ENCODE data around the gene JAKMIP1. TPM values are rescaled to one million over a fixed set of nuclear protein-coding genes. Genes with fewer than 3 reads are reported as not detected.

Gene JAKMIP1
- total and polyA plus RNA-seq, 5 donors from 2014 or later, result 18.7 to 39.7 (median 32.6) TPM

- no peaks in the 10 kb centered on the region for H3K27me3 ChIP-seq (ENCODE audit: control insufficient read depth, insufficient read depth, low read length)
- no peaks in the 10 kb centered on the region for H3K9me3 ChIP-seq (ENCODE audit: control insufficient read depth in 2 of 2, low read length in 2 of 2)
- no peak overlapping the region for H3K27ac Mint-ChIP-seq
- ATAC-seq (ENCODE audit: low read depth in 2 of 2) (no peak), DNase-seq (no peak)
- no peak overlapping the region for H3K4me3 Mint-ChIP-seq
- peaks cover 4% of the 10 kb centered on the region for H3K27me3 Mint-ChIP-seq
- H3K36me3 ChIP-seq (ENCODE audit: control insufficient read depth, insufficient read depth, low read length), result no peaks in the 10 kb centered on the region
- H3K4me1 ChIP-seq (ENCODE audit: control insufficient read depth, insufficient read depth, low read length, poor library complexity, severe bottlenecking), result no peaks in the 10 kb centered on the region
- H3K27ac ChIP-seq (ENCODE audit: insufficient read depth, low read length, poor library complexity, severe bottlenecking), result no peak overlapping the region
- no peak overlapping the region for H3K4me3 ChIP-seq (ENCODE audit: low read depth, low read length)
- no peaks in the 10 kb centered on the region for H3K9me3 Mint-ChIP-seq
- H3K4me1 Mint-ChIP-seq, result peaks cover 0 to 11% (median under 1%) of the 10 kb centered on the region in 4 donors
- H3K36me3 Mint-ChIP-seq, result no peaks in the 10 kb centered on the region
Observed at GRCh38 chr4:6046526-6047129, 153.7 kb downstream of the JAKMIP1 start.

- Histone ChIP-seq H3K4me1 (ENCODE audit: control insufficient read depth, insufficient read depth, low read length, poor library complexity, severe bottlenecking) (no peaks in the 10 kb centered on the region), H3K27ac (ENCODE audit: insufficient read depth, low read length, poor library complexity, severe bottlenecking) (no peak overlapping the region), H3K36me3 (ENCODE audit: control insufficient read depth, insufficient read depth, low read length) (no peaks in the 10 kb centered on the region), H3K9me3 (ENCODE audit: control insufficient read depth in 2 of 2, low read length in 2 of 2) (no peaks in the 10 kb centered on the region), H3K27me3 (ENCODE audit: control insufficient read depth, insufficient read depth, low read length) (no peaks in the 10 kb centered on the region), H3K4me3 (ENCODE audit: low read depth, low read length) (no peak overlapping the region)
- Mint-ChIP-seq H3K36me3 (no peaks in the 10 kb centered on the region), H3K4me1 (peaks cover 0 to 11% (median under 1%) of the 10 kb centered on the region in 4 donors), H3K9me3 (peaks cover 0 to 2% (median 0%) of the 10 kb centered on the region in 7 donors), H3K4me3 (no peak overlapping the region), H3K27me3 (peaks cover 4% of the 10 kb centered on the region), H3K27ac (no peak overlapping the region)
- DNase-seq, result no peak
- no peak for ATAC-seq (ENCODE audit: low read depth in 2 of 2)
Observed at GRCh38 chr4:6044805-6045204, 155.5 kb downstream of the JAKMIP1 start.

- Mint-ChIP-seq H3K27ac (peak overlapping the region in 1 of 3 donors; percentile 69), H3K27me3 (peaks cover 4% of the 10 kb centered on the region), H3K4me3 (no peak overlapping the region), H3K4me1 (peaks cover 0 to 11% (median under 1%) of the 10 kb centered on the region in 4 donors), H3K9me3 (peaks cover 0 to 2% (median 0%) of the 10 kb centered on the region in 7 donors), H3K36me3 (no peaks in the 10 kb centered on the region)
- Histone ChIP-seq H3K4me3 (ENCODE audit: low read depth, low read length) (no peak overlapping the region), H3K9me3 (ENCODE audit: control insufficient read depth in 2 of 2, low read length in 2 of 2) (no peaks in the 10 kb centered on the region), H3K27ac (ENCODE audit: insufficient read depth, low read length, poor library complexity, severe bottlenecking) (no peak overlapping the region), H3K4me1 (ENCODE audit: control insufficient read depth, insufficient read depth, low read length, poor library complexity, severe bottlenecking) (no peaks in the 10 kb centered on the region), H3K36me3 (ENCODE audit: control insufficient read depth, insufficient read depth, low read length) (no peaks in the 10 kb centered on the region), H3K27me3 (ENCODE audit: control insufficient read depth, insufficient read depth, low read length) (no peaks in the 10 kb centered on the region)
- DNase-seq (no peak), ATAC-seq (ENCODE audit: low read depth in 2 of 2) (no peak)
Observed at GRCh38 chr4:6044276-6044675, 156.1 kb downstream of the JAKMIP1 start.

- H3K9me3 ChIP-seq (ENCODE audit: control insufficient read depth in 2 of 2, low read length in 2 of 2), result no peaks in the 10 kb centered on the region
- Mint-ChIP-seq H3K27ac (no peak overlapping the region), H3K4me3 (no peak overlapping the region), H3K9me3 (peaks cover 0 to 2% (median 0%) of the 10 kb centered on the region in 7 donors), H3K36me3 (no peaks in the 10 kb centered on the region), H3K4me1 (peaks cover 0 to 11% (median under 1%) of the 10 kb centered on the region in 4 donors), H3K27me3 (peaks cover 4% of the 10 kb centered on the region)
- H3K36me3 ChIP-seq (ENCODE audit: control insufficient read depth, insufficient read depth, low read length), result no peaks in the 10 kb centered on the region
- no peak overlapping the region for H3K4me3 ChIP-seq (ENCODE audit: low read depth, low read length)
- no peak overlapping the region for H3K27ac ChIP-seq (ENCODE audit: insufficient read depth, low read length, poor library complexity, severe bottlenecking)
- DNase-seq, result no peak
- H3K4me1 ChIP-seq (ENCODE audit: control insufficient read depth, insufficient read depth, low read length, poor library complexity, severe bottlenecking), result no peaks in the 10 kb centered on the region
- no peaks in the 10 kb centered on the region for H3K27me3 ChIP-seq (ENCODE audit: control insufficient read depth, insufficient read depth, low read length)
- no peak for ATAC-seq (ENCODE audit: low read depth in 2 of 2)
Observed at GRCh38 chr4:6043843-6044242, 156.5 kb downstream of the JAKMIP1 start.

GRCh38 chr4:6043188-6043587 is 157.2 kb downstream of the JAKMIP1 start:
- H3K27ac Mint-ChIP-seq, result no peak overlapping the region
- H3K27me3 Mint-ChIP-seq, result peaks cover 4% of the 10 kb centered on the region
- H3K36me3 Mint-ChIP-seq, result no peaks in the 10 kb centered on the region
- Histone ChIP-seq H3K9me3 (ENCODE audit: control insufficient read depth in 2 of 2, low read length in 2 of 2) (no peaks in the 10 kb centered on the region), H3K4me3 (ENCODE audit: low read depth, low read length) (no peak overlapping the region), H3K4me1 (ENCODE audit: control insufficient read depth, insufficient read depth, low read length, poor library complexity, severe bottlenecking) (no peaks in the 10 kb centered on the region), H3K27me3 (ENCODE audit: control insufficient read depth, insufficient read depth, low read length) (no peaks in the 10 kb centered on the region), H3K36me3 (ENCODE audit: control insufficient read depth, insufficient read depth, low read length) (no peaks in the 10 kb centered on the region), H3K27ac (ENCODE audit: insufficient read depth, low read length, poor library complexity, severe bottlenecking) (no peak overlapping the region)
- no peak overlapping the region for H3K4me3 Mint-ChIP-seq
- no peak for DNase-seq
- ATAC-seq (ENCODE audit: low read depth in 2 of 2), result no peak
- H3K9me3 Mint-ChIP-seq, result peaks cover 0 to 2% (median 0%) of the 10 kb centered on the region in 7 donors
- peaks cover 0 to 11% (median 0%) of the 10 kb centered on the region in 4 donors for H3K4me1 Mint-ChIP-seq

- Mint-ChIP-seq H3K27ac (peak overlapping the region in 1 of 3 donors; percentile 78), H3K36me3 (no peaks in the 10 kb centered on the region), H3K4me3 (no peak overlapping the region), H3K9me3 (peaks cover 0 to 2% (median 0%) of the 10 kb centered on the region in 7 donors), H3K27me3 (peaks cover 4% of the 10 kb centered on the region), H3K4me1 (peaks cover 0 to 11% (median 0%) of the 10 kb centered on the region in 4 donors)
- Histone ChIP-seq H3K4me1 (ENCODE audit: control insufficient read depth, insufficient read depth, low read length, poor library complexity, severe bottlenecking) (no peaks in the 10 kb centered on the region), H3K36me3 (ENCODE audit: control insufficient read depth, insufficient read depth, low read length) (no peaks in the 10 kb centered on the region), H3K27me3 (ENCODE audit: control insufficient read depth, insufficient read depth, low read length) (no peaks in the 10 kb centered on the region), H3K27ac (ENCODE audit: insufficient read depth, low read length, poor library complexity, severe bottlenecking) (no peak overlapping the region), H3K4me3 (ENCODE audit: low read depth, low read length) (no peak overlapping the region), H3K9me3 (ENCODE audit: control insufficient read depth in 2 of 2, low read length in 2 of 2) (no peaks in the 10 kb centered on the region)
- DNase-seq (no peak), ATAC-seq (ENCODE audit: low read depth in 2 of 2) (no peak)
Observed at GRCh38 chr4:6042293-6043063, 157.9 kb downstream of the JAKMIP1 start.

GRCh38 chr4:6041800-6042199 is 158.5 kb downstream of the JAKMIP1 start:
- H3K36me3 Mint-ChIP-seq, result no peaks in the 10 kb centered on the region
- peaks cover 4% of the 10 kb centered on the region for H3K27me3 Mint-ChIP-seq
- H3K4me3 Mint-ChIP-seq, result no peak overlapping the region
- Histone ChIP-seq H3K4me3 (ENCODE audit: low read depth, low read length) (no peak overlapping the region), H3K9me3 (ENCODE audit: control insufficient read depth in 2 of 2, low read length in 2 of 2) (no peaks in the 10 kb centered on the region), H3K36me3 (ENCODE audit: control insufficient read depth, insufficient read depth, low read length) (no peaks in the 10 kb centered on the region), H3K27ac (ENCODE audit: insufficient read depth, low read length, poor library complexity, severe bottlenecking) (no peak overlapping the region), H3K27me3 (ENCODE audit: control insufficient read depth, insufficient read depth, low read length) (no peaks in the 10 kb centered on the region), H3K4me1 (ENCODE audit: control insufficient read depth, insufficient read depth, low read length, poor library complexity, severe bottlenecking) (no peaks in the 10 kb centered on the region)
- H3K9me3 Mint-ChIP-seq, result peaks cover 0 to 2% (median 0%) of the 10 kb centered on the region in 7 donors
- H3K27ac Mint-ChIP-seq, result no peak overlapping the region
- no peak for ATAC-seq (ENCODE audit: low read depth in 2 of 2)
- peak in 1 of 3 donors; percentile 10 for DNase-seq
- peaks cover 0 to 11% (median 0%) of the 10 kb centered on the region in 4 donors for H3K4me1 Mint-ChIP-seq
